ENCODE measurements around the gene RECQL5. TPM values are rescaled to one million over a fixed set of nuclear protein-coding genes. Genes with fewer than 3 reads are reported as not detected.
A peak's percentile ranks its signal among the peaks of the same experiment; 100 is the strongest.

The RECQL5 gene
- total and polyA plus RNA-seq, 10 donors = 25.7 to 51.0 (median 38.6) TPM

- WGBS, 5 donors = 90 to 100% (median 97%) methylated on average over 2 to 11 of the region's 11 CpGs
- Histone ChIP-seq H3K4me3 (no peak overlapping the region), H3K4me1 (no peaks in the 10 kb centered on the region), H3K36me3 (peaks cover 0 to 100% (median 88%) of the 10 kb centered on the region in 6 donors), H3K27me3 (replicated peaks in 1 of 7) (no peaks in the 10 kb centered on the region), H3K9me3 (no peaks in the 10 kb centered on the region), H3K27ac (no peak overlapping the region)
- intact Hi-C loops (cut with DNase I; ENCODE audit: low total_unique reads) = no loop called here
- DNase-seq = no peak
- TF ChIP-seq POLR2AphosphoS5 (IDR thresholded peaks at IDR 0.05) (peak in 1 of 3 donors; percentile 24), POLR2A (IDR thresholded peaks at IDR 0.05) (no peak)
Measured at GRCh38 chr17:75615301-75615700, 51.7 kb downstream of the RECQL5 start.

GRCh38 chr17:75614556-75615270, 52.2 kb downstream of the RECQL5 start:
- intact Hi-C loops (cut with DNase I; ENCODE audit: low total_unique reads) = no loop called here
- no peak overlapping the region for H3K4me3 ChIP-seq
- no peaks in the 10 kb centered on the region for H3K9me3 ChIP-seq
- H3K27me3 ChIP-seq (replicated peaks in 1 of 7) = no peaks in the 10 kb centered on the region
- WGBS, 5 donors = 79 to 97% (median 92%) methylated on average over 9 to 19 of the region's 19 CpGs
- no peak for DNase-seq
- no peak overlapping the region for H3K27ac ChIP-seq
- H3K36me3 ChIP-seq = peaks cover 0 to 100% (median 82%) of the 10 kb centered on the region in 6 donors
- no peaks in the 10 kb centered on the region for H3K4me1 ChIP-seq
- TF ChIP-seq POLR2A (IDR thresholded peaks at IDR 0.05) = no peak
- TF ChIP-seq POLR2AphosphoS5 (IDR thresholded peaks at IDR 0.05) = no peak
- no peak for TF ChIP-seq CTCF (IDR thresholded peaks at IDR 0.05 in 8 of 11, conservative IDR thresholded peaks at IDR 0.05 in 3 of 11)

- H3K27ac ChIP-seq = no peak overlapping the region
- TF ChIP-seq POLR2A (IDR thresholded peaks at IDR 0.05) = no peak
- no peak for TF ChIP-seq POLR2AphosphoS5 (IDR thresholded peaks at IDR 0.05)
- TF ChIP-seq CTCF (IDR thresholded peaks at IDR 0.05 in 8 of 11, conservative IDR thresholded peaks at IDR 0.05 in 3 of 11) = no peak
- intact Hi-C loops (cut with DNase I; ENCODE audit: low total_unique reads) = no loop called here
- peaks cover 0 to 94% (median 75%) of the 10 kb centered on the region in 6 donors for H3K36me3 ChIP-seq
- no peak overlapping the region for H3K4me3 ChIP-seq
- no peaks in the 10 kb centered on the region for H3K27me3 ChIP-seq (replicated peaks in 1 of 7)
- H3K9me3 ChIP-seq = no peaks in the 10 kb centered on the region
- WGBS, 5 donors = 84 to 94% (median 90%) methylated on average over 6 to 12 of the region's 12 CpGs
- H3K4me1 ChIP-seq = no peaks in the 10 kb centered on the region
- DNase-seq = no peak
Measured at GRCh38 chr17:75614006-75614405, 52.9 kb downstream of the RECQL5 start.

GRCh38 chr17:75612906-75613626, 53.9 kb downstream of the RECQL5 start:
- H3K4me1 ChIP-seq = no peaks in the 10 kb centered on the region
- intact Hi-C loops (cut with DNase I; ENCODE audit: low total_unique reads) = no loop called here
- H3K36me3 ChIP-seq = peaks cover 0 to 84% (median 65%) of the 10 kb centered on the region in 6 donors
- TF ChIP-seq CTCF (IDR thresholded peaks at IDR 0.05 in 8 of 11, conservative IDR thresholded peaks at IDR 0.05 in 3 of 11) (no peak), POLR2AphosphoS5 (IDR thresholded peaks at IDR 0.05) (peak in 1 of 3 donors; percentile 43)
- H3K4me3 ChIP-seq = no peak overlapping the region
- 86 to 94% (median 92%) methylated on average over 6 to 27 of the region's 27 CpGs for WGBS, 5 donors
- H3K27ac ChIP-seq = no peak overlapping the region
- H3K9me3 ChIP-seq = no peaks in the 10 kb centered on the region
- DNase-seq = no peak
- no peaks in the 10 kb centered on the region for H3K27me3 ChIP-seq (replicated peaks in 1 of 7)
